Measurements from ENCODE around the gene PAN2. TPM values are rescaled to one million over a fixed set of nuclear protein-coding genes. Genes with fewer than 3 reads are reported as not detected.

Gene PAN2
- total and polyA plus RNA-seq, 10 of the 15 experiments (the other 5 are each of a cell fraction or from before 2014, with no cell fraction given), result 14.4 to 61.8 (median 34.9) TPM

- Histone ChIP-seq H3K4me3 (no peak overlapping the region), H3K9me3 (replicated peaks; ENCODE audit: control insufficient read depth, insufficient read depth, low read length) (no peaks in the 10 kb centered on the region), H3K9ac (ENCODE audit: control insufficient read depth, insufficient read depth, low read length) (no peak overlapping the region), H3K4me2 (ENCODE audit: control insufficient read depth, insufficient read depth) (no peak overlapping the region), H3K79me2 (ENCODE audit: control insufficient read depth, insufficient read depth, low read length) (no peaks in the 10 kb centered on the region), H2AFZ (ENCODE audit: control insufficient read depth, low read depth, low read length) (no peak overlapping the region), H3K27me3 (replicated peaks in 1 of 2; ENCODE audit: control insufficient read depth in 2 of 2, insufficient read depth in 2 of 2, low read length in 1 of 2) (no peaks in the 10 kb centered on the region), H3K36me3 (ENCODE audit: control insufficient read depth in 2 of 2, insufficient read depth in 2 of 2, low read length in 1 of 2) (no peaks in the 10 kb centered on the region), H3K4me1 (ENCODE audit: control insufficient read depth, insufficient read depth, low read length) (peaks cover under 1% of the 10 kb centered on the region; the same call in 1 of the 2 replicates), H3K27ac (ENCODE audit: control insufficient read depth, insufficient read depth) (no peak overlapping the region), H4K20me1 (ENCODE audit: control insufficient read depth, insufficient read depth) (no peaks in the 10 kb centered on the region)
- ChIA-PET CTCF (interaction anchor here (1.5 kb wide), 1 partner anchor 81 kb away, joined by 3 read pairs; no protein-coding TSS in a partner anchor), RAD21 (ENCODE audit: unreplicated experiment) (interaction anchor here (1.1 to 1.4 kb wide), 2 partner anchors 22 to 82 kb away, joined by 3 to 5 read pairs; partner anchors contain the start of gene STAT2), POLR2A (no interaction called here), SMC1A (ENCODE audit: uncharacterized antibody, unreplicated experiment) (interaction anchor here (1.2 to 2.0 kb wide), 2 partner anchors 8 to 25 kb away, joined by 3 to 5 read pairs; no protein-coding TSS in a partner anchor)
- FAIRE-seq (no peak), DNase-seq (ENCODE audit: low read depth, low spot score) (no peak), ATAC-seq (no peak)
- in situ Hi-C loops (cut with MboI) (no loop called here), intact Hi-C loops (cut with micrococcal nuclease; ENCODE audit: unreplicated experiment) (no loop called here)
- TF ChIP-seq, protein P1, sequence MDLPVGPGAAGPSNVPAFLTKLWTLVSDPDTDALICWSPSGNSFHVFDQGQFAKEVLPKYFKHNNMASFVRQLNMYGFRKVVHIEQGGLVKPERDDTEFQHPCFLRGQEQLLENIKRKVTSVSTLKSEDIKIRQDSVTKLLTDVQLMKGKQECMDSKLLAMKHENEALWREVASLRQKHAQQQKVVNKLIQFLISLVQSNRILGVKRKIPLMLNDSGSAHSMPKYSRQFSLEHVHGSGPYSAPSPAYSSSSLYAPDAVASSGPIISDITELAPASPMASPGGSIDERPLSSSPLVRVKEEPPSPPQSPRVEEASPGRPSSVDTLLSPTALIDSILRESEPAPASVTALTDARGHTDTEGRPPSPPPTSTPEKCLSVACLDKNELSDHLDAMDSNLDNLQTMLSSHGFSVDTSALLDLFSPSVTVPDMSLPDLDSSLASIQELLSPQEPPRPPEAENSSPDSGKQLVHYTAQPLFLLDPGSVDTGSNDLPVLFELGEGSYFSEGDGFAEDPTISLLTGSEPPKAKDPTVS (IDR thresholded peaks at IDR 0.05; ENCODE audit: low read depth, low read length), result no peak
- TF ChIP-seq TCF3 (IDR thresholded peaks at IDR 0.05; ENCODE audit: borderline replicate concordance, insufficient read depth, low read depth, low read length) (no peak), WRNIP1 (IDR thresholded peaks at IDR 0.05; ENCODE audit: borderline replicate concordance, low read depth, low read length) (no peak), RFX5 (IDR thresholded peaks at IDR 0.05; ENCODE audit: low read depth, low read length) (no peak), SREBF2 (IDR thresholded peaks at IDR 0.05; ENCODE audit: low read length) (no peak)
- TF ChIP-seq, protein P2, sequence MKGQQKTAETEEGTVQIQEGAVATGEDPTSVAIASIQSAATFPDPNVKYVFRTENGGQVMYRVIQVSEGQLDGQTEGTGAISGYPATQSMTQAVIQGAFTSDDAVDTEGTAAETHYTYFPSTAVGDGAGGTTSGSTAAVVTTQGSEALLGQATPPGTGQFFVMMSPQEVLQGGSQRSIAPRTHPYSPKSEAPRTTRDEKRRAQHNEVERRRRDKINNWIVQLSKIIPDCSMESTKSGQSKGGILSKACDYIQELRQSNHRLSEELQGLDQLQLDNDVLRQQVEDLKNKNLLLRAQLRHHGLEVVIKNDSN (IDR thresholded peaks at IDR 0.05; ENCODE audit: borderline replicate concordance, extremely low read length, insufficient read depth, low read depth, low read length), result no peak
- BruUV-seq (replicated peaks), result no TSS peak
- WGBS (ENCODE audit: insufficient coverage, insufficient replicate concordance, low lambda C conversion rate, missing lambda C conversion rate), result 73% methylated on average over 16 of the region's 16 CpGs
Observed at GRCh38 chr12:56382611-56383010, 48.8 kb upstream of the PAN2 start.
